ENCODE results near the gene TMEM182.

Gene TMEM182

GRCh38 chr2:102815285-102815684 lies 53.5 kb downstream of the TMEM182 start:
- no peak overlapping the region for H3K4me3 ChIP-seq
- no peak for TF ChIP-seq CTCF (IDR thresholded peaks at IDR 0.05)
- no peak overlapping the region for H3K27ac ChIP-seq
- DNase-seq (ENCODE audit: low spot score) = no peak

- DNase-seq (ENCODE audit: low spot score) = no peak
- H3K4me3 ChIP-seq = no peak overlapping the region
- no peak overlapping the region for H3K27ac ChIP-seq
- no peak for TF ChIP-seq CTCF (IDR thresholded peaks at IDR 0.05)
Observed at GRCh38 chr2:102826904-102827303, 65.1 kb downstream of the TMEM182 start.

- DNase-seq (ENCODE audit: low spot score) = no peak
- no peak for TF ChIP-seq CTCF (IDR thresholded peaks at IDR 0.05)
- H3K27ac ChIP-seq = no peak overlapping the region
- H3K4me3 ChIP-seq = no peak overlapping the region
Observed at GRCh38 chr2:102832789-102833188, 71.0 kb downstream of the TMEM182 start.

- no peak for DNase-seq (ENCODE audit: low spot score)
- Histone ChIP-seq H3K4me3 (no peak overlapping the region), H3K27ac (no peak overlapping the region)
- TF ChIP-seq CTCF (IDR thresholded peaks at IDR 0.05) = no peak
Observed at GRCh38 chr2:102834523-102835273, 72.9 kb downstream of the TMEM182 start.

- TF ChIP-seq CTCF (IDR thresholded peaks at IDR 0.05) = no peak
- no peak overlapping the region for H3K27ac ChIP-seq
- H3K4me3 ChIP-seq = no peak overlapping the region
- DNase-seq (ENCODE audit: low spot score) = no peak
Observed at GRCh38 chr2:102837626-102838198, 75.9 kb downstream of the TMEM182 start.

GRCh38 chr2:102839668-102840388 lies 78.0 kb downstream of the TMEM182 start:
- peak; percentile 69 for TF ChIP-seq CTCF (IDR thresholded peaks at IDR 0.05)
- no peak for DNase-seq (ENCODE audit: low spot score)
- no peak overlapping the region for H3K4me3 ChIP-seq
- no peak overlapping the region for H3K27ac ChIP-seq
